Activated CD8-positive, alpha-beta memory T cell treated with anti-CD3 and anti-CD28 coated beads, Interleukin-2, amount 50 U/mL, for 24 hours (primary cell): ENCODE data around the gene RNPS1.

Source experiments
- DNase-seq: peaks from one replicate; pipeline ENCODE4 v3.0.0-alpha.2; 2020; ENCODE audit errors: extremely low read depth

RNPS1 gene

DNA sequence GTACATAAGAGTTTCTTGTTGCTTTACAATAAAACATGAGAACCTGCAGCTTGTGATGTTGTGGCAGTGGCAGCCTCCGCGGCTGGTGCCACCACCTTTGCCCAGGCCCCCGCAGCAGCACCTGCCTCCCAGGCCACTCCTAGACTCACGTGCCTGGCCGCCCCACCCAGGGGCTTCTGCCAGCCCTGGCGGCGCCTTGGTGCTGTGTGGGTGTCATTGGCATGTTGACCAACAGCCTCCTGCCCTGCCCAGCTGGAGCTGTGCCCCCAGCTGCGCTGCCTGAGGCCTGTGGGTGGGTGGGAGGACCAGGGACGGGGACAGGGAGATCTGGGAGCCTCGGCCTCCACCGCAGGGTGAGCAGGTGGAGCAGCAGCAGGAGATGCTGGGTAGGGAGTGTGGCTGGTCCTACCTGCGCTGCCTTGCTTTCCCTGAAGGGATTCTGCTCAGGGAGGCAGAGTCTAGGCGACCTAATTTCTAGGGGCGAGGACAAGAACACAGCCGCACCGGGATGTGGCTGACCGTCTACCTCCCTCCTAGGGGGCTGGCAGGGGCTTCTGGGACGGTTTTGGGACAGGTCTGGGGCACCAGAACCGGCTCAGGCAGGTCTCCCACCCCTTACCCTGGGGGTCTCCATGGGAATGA is 32.1 kb downstream of the RNPS1 start:
- DNase-seq: no peak

GRCh38 chr16:2235234-2235651 is 32.7 kb downstream of the RNPS1 start:
- DNase-seq: no peak

DNA sequence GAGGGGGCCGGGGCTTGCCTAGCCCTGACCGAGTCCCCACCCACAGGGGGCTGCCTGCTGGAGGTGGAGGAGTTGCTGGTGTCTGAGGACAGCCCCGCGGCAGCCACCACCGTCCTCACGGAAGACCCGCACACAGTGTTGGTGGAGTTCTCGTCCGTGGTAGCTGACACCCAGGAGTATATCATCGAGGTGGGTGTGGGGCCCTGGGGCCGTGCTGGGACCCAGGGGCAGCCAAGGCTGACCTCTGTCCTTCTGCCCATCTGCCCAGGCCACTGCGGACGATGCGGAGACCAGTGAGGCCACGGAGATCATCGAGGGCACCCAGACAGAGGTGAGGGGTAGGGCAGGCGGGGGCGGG is 33.1 kb downstream of the RNPS1 start:
- no peak for DNase-seq

GRCh38 chr16:2233872-2234812 is 33.8 kb downstream of the RNPS1 start:
- DNase-seq: no peak

GRCh38 chr16:2233046-2233775 is 34.7 kb downstream of the RNPS1 start:
- DNase-seq: no peak

DNA sequence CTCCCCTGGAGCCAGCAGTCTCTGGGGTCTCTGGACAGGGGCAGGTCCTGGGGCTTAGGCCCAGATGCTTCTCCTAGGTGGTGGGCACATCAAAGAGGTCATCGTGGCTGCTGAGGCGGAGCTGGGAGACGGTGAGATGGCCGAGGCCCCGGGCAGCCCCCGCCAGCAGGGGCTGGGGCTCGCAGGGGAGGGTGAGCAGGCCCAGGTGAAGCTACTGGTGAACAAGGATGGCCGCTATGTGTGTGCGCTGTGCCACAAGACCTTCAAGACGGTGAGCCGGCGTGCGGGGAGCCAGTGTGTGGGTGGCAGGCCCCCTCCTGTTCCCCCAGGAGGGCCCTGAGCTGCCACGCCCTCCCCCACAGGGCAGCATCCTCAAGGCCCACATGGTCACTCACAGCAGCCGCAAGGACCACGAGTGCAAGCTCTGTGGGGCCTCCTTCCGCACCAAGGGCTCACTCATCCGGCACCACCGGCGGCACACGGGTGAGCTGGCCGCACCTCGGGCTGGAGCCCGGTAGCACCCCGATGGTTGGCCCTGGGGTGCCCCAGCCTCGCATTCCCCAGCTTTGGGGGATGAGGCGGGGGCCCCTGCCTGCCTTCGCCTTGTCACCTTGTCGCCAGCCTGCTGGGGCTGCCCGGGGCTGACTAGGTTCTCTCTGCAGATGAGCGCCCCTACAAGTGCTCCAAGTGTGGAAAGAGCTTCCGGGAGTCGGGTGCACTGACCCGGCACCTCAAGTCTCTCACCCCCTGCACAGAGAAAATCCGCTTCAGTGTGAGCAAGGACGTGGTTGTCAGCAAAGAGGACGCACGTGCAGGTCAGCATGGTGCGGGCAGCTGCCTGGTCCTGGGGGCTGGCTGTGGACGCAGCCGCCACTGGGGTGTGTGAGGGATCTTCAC is 35.6 kb downstream of the RNPS1 start:
- no peak for DNase-seq

GRCh38 chr16:2231016-2231931 is 36.7 kb downstream of the RNPS1 start:
- no peak for DNase-seq

GRCh38 chr16:2230376-2230775 is 37.5 kb downstream of the RNPS1 start:
- no peak for DNase-seq

DNA sequence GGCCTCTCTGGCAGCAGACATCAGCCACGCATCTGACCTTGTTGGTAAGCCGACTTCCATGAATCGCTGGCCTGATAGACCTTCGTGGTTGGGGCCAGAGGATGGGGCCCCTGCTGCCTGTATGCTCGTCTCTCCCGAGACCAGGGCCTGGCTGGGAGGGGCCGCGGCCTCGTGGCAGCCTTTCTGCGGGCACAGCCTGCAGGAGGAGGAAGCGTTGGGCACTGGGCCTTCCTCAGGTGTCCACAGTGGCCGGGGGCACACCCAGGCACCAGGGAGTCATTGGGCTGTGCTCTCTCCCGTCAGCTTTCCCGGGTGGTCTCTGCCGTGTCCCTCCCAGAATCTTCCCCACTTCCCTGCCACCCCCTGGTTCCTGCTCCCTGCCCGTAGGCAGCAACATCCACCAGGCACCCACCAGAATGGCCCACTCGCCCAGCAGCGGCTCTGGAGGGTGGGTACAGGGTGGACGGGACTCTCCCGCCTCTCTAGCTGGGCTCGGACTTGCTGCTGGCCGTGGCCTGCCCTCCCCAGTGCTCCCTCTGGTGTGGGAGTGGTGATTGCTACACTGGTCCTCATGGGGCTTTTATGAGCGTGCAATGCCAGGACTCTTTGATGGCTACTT is 38.2 kb downstream of the RNPS1 start:
- DNase-seq: no peak

GRCh38 chr16:2229091-2229490 is 38.8 kb downstream of the RNPS1 start:
- DNase-seq: no peak

- no peak for DNase-seq
Measured at GRCh38 chr16:2228161-2228824, 39.6 kb downstream of the RNPS1 start.

DNA sequence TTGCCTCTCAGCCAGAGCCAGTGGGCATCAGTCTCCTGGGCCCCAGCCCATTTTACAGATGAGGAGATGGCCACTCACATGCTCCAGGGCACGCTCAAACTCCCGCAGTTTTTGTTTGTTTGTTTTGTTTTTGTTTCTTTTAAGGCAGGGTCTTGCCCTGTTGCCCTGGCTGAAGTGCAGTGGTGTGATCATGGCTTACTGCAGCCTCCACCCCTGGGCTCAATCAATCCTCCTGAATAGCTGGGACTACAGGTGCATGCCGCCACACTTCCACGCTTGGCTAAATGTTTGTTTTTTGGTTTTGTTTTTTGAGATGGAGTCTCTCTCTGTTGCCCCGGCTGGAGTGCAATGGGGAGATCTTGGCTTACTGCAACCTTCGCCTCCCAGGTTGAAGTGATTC is 41.0 kb downstream of the RNPS1 start:
- DNase-seq: no peak

DNA sequence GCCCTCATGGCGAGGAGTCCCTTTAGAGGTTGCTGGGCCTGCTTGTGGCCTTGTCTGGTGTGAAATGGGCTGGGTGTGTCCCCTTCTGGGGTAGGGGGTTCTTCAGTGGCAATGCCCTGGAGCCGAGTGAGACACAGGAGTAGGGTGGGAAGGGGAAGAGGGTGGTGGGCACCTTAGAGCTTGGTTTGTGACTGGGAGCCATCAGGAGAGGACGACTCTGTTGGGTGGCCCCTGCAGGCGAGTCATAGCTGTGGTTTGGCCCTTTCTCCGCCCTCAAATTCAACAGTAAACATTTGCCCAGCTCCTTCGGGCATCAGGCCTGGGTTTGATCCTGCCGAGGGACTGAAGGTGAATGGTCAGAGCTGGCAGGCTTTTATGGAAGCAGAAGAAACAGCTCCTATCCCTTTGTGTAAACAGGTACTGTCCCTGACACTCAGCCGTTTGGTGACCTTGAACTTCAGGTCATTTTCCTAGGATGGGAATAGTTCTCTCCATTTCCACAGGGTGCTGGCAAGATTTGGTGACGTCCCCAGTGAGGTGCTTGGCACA is 41.6 kb downstream of the RNPS1 start:
- no peak for DNase-seq

DNA sequence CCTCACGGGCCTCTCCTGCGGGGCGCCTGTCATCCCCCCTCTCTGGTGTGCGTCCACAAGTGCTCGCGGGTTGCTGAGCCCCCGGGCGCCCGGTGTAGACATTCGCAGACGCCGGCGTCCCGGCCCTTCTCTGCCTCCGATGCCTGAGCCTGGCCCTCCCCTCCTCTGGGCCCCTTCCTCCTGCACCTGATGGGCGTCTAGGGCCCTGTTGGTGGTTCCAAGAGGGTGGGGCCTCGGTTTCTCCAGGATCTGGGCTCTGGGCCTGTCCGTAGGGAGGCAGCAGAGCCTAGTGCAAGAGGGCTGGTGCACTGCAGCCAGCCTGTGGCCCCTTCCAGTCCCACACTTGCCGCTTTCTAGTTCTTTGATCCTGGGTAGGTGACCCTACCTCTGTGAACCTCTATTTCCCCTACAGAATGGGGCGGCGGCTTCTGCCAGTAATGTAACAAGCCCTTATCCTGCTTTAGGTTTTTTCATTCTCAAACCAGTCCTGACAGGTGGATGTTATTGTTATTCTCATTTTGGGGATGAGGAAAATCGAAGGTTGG is 43.9 kb downstream of the RNPS1 start:
- DNase-seq: no peak

DNA sequence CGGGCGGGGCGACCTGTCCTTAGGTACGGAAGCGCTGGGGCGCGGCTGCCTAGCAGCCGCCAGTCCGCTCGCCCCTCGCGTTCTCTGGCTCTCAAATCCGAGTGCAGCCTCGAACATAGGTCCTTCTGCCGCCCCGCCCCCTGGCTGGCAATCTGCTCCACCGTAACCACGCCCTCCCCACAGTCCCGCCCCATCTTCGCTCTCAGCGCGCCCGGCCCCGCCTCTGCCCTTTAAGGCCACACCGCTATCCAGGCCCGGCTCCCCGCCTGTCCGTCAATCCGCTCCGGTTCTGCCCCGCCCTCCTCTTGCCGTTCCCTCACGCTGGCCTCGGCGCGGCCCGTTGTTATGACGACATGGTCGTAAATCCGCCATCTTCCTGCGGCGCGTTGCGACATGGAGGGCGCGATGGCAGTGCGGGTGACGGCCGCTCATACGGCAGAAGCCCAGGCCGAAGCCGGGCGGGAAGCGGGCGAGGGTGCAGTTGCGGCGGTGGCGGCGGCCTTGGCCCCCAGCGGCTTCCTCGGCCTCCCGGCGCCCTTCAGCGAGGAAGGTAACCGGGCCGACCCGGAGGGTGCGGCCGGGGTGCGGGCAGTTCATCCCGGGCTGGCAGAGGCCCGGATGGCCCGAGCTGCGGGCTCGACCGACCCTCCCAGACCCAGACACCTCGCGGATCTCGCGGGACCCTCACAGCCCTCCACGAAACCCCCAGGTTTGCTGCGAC is 44.5 kb downstream of the RNPS1 start, which contains the start of gene E4F1:
E4F1 (plus strand) TSS at position 371 of the 721 bp plus-strand sequence; CDS start at position 394, 23 bp downstream.
- DNase-seq: peak; percentile 99

DNA sequence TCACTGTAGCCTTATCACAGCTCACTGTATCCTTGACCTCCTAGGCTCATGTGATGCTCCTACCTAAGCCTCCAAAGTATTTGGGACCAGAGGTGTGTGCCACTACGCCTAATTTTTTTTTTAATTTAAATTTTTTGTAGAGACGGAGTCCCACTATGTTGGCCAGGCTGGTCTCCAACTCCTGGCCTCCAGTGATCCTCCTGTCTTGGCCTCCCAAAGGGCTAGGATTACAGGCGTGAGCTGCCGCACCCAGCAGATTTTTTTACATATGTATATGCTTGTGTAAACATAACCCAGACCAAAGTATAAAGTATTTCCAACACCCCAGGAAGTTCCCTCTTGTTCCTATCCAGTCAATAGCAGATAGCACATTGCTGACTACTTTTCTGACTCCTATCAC is 51.6 kb downstream of the RNPS1 start:
- no peak for DNase-seq

DNA sequence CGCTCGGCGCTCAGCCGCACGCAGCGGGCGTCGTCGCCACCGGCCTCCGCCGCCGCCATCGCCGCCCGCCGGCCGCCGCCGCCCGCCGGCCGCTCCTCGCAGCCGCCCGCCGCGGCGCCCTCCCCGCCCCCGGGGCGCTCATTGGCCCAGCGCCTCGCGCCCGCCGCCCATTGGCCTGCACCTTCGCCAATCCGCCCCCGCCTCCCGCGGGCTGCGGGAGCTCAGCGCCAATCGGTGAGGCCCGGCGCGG is 53.3 kb downstream of the RNPS1 start, which contains the start of gene PGP:
PGP (minus strand) TSS at position 122 of the 250 bp plus-strand sequence; CDS start at position 59, 63 bp downstream.
- DNase-seq: no peak
